T-helper 1 cell treated with Interleukin-12 subunit alpha and Interleukin-12 subunit beta and Interleukin-4 antibody, amounts not matched to agents 30 μg/mL and 1 μg/mL, for 36 hours (primary cell): ENCODE measurements around the gene PDCL2.
"Not testable (repeated sequence)": the region's sequence is repeated elsewhere in the genome, so short reads cannot be mapped to it uniquely, and the experiment has no call there.

Source experiments
- H3K27ac Mint-ChIP-seq: one replicate; pipeline ENCODE4 v1.8.0; 2021; ENCODE audit warnings: mild to moderate bottlenecking, mixed read lengths
- H3K27me3 Mint-ChIP-seq: one replicate; pipeline ENCODE4 v1.8.0; 2021; ENCODE audit warnings: low read depth, mixed read lengths
- H3K36me3 Mint-ChIP-seq: one replicate; pipeline ENCODE4 v1.8.0; 2021; ENCODE audit warnings: low read depth, mixed read lengths
- H3K4me1 Mint-ChIP-seq: one replicate; pipeline ENCODE4 v1.8.0; 2021; ENCODE audit warnings: low read depth, mixed read lengths
- H3K4me3 Mint-ChIP-seq: one replicate; pipeline ENCODE4 v1.8.0; 2021; ENCODE audit warnings: mild to moderate bottlenecking, moderate library complexity, mixed read lengths
- H3K9me3 Mint-ChIP-seq: one replicate; pipeline ENCODE4 v1.8.0; 2021; ENCODE audit warnings: mixed read lengths

PDCL2 gene

GRCh38 chr4:55592014-55592413 lies at the start of gene PDCL2:
PDCL2 (minus strand) TSS chr4:55592245; CDS start chr4:55592109, 136 bp downstream.
- no peak within 1 kb of the TSS for H3K27ac Mint-ChIP-seq
- H3K36me3 Mint-ChIP-seq = no peaks in the 10 kb centered on the region
- H3K27me3 Mint-ChIP-seq = no peaks in the 10 kb centered on the region
- peaks cover 9% of the 10 kb centered on the region for H3K9me3 Mint-ChIP-seq
- H3K4me3 Mint-ChIP-seq = no peak within 1 kb of the TSS
- no peaks in the 10 kb centered on the region for H3K4me1 Mint-ChIP-seq

- Mint-ChIP-seq H3K4me3 (no peak overlapping the region), H3K27me3 (peaks cover 53% of the 10 kb centered on the region), H3K36me3 (no peaks in the 10 kb centered on the region), H3K4me1 (peaks cover 5% of the 10 kb centered on the region), H3K27ac (no peak overlapping the region), H3K9me3 (no peaks in the 10 kb centered on the region)
Observed at GRCh38 chr4:55637272-55637820, 45.3 kb upstream of the PDCL2 start.

- Mint-ChIP-seq H3K27ac (peak overlapping the region; percentile 14), H3K4me3 (peak overlapping the region; percentile 70), H3K27me3 (peaks cover 59% of the 10 kb centered on the region), H3K4me1 (peaks cover 5% of the 10 kb centered on the region), H3K9me3 (no peaks in the 10 kb centered on the region), H3K36me3 (no peaks in the 10 kb centered on the region)
Observed at GRCh38 chr4:55636656-55636999, 44.6 kb upstream of the PDCL2 start.

GRCh38 chr4:55635741-55636655 lies 44.0 kb upstream of the PDCL2 start, which contains the start of gene NMU:
NMU (minus strand) TSS chr4:55636298; CDS start chr4:55636192, 106 bp downstream.
- Mint-ChIP-seq H3K27me3 (peaks cover 65% of the 10 kb centered on the region), H3K27ac (peak within 1 kb of the TSS; percentile 14), H3K4me3 (peak within 1 kb of the TSS; percentile 70), H3K4me1 (peaks cover 5% of the 10 kb centered on the region), H3K9me3 (no peaks in the 10 kb centered on the region), H3K36me3 (no peaks in the 10 kb centered on the region)

- Mint-ChIP-seq H3K4me1 (peaks cover 5% of the 10 kb centered on the region), H3K9me3 (no peaks in the 10 kb centered on the region), H3K4me3 (peak overlapping the region; percentile 61), H3K27ac (no peak overlapping the region), H3K36me3 (no peaks in the 10 kb centered on the region), H3K27me3 (peaks cover 70% of the 10 kb centered on the region)
Observed at GRCh38 chr4:55635282-55635681, 43.2 kb upstream of the PDCL2 start.

GRCh38 chr4:55634417-55635128 lies 42.5 kb upstream of the PDCL2 start:
- Mint-ChIP-seq H3K27ac (no peak overlapping the region), H3K4me3 (no peak overlapping the region), H3K27me3 (peaks cover 75% of the 10 kb centered on the region), H3K4me1 (peaks cover 5% of the 10 kb centered on the region), H3K9me3 (no peaks in the 10 kb centered on the region), H3K36me3 (no peaks in the 10 kb centered on the region)

- no peak overlapping the region for H3K4me3 Mint-ChIP-seq
- H3K27ac Mint-ChIP-seq = no peak overlapping the region
- H3K9me3 Mint-ChIP-seq = no peaks in the 10 kb centered on the region
- no peaks in the 10 kb centered on the region for H3K36me3 Mint-ChIP-seq
- peaks cover 5% of the 10 kb centered on the region for H3K4me1 Mint-ChIP-seq
- peaks cover 71% of the 10 kb centered on the region for H3K27me3 Mint-ChIP-seq
Observed at GRCh38 chr4:55633903-55634302, 41.9 kb upstream of the PDCL2 start.

- H3K36me3 Mint-ChIP-seq = no peaks in the 10 kb centered on the region
- H3K4me3 Mint-ChIP-seq = no peak overlapping the region
- H3K27me3 Mint-ChIP-seq = peaks cover 9% of the 10 kb centered on the region
- H3K4me1 Mint-ChIP-seq = no peaks in the 10 kb centered on the region
- no peaks in the 10 kb centered on the region for H3K9me3 Mint-ChIP-seq
- no peak overlapping the region for H3K27ac Mint-ChIP-seq
Observed at GRCh38 chr4:55625835-55626234, 33.8 kb upstream of the PDCL2 start.

- not testable (repeated sequence) for H3K4me1 Mint-ChIP-seq, H3K27ac Mint-ChIP-seq, H3K4me3 Mint-ChIP-seq, H3K9me3 Mint-ChIP-seq, H3K36me3 Mint-ChIP-seq, H3K27me3 Mint-ChIP-seq
Observed at GRCh38 chr4:55624063-55624462, 32.0 kb upstream of the PDCL2 start.

GRCh38 chr4:55618546-55619143 lies 26.6 kb upstream of the PDCL2 start:
- Mint-ChIP-seq H3K4me1 (peaks cover 3% of the 10 kb centered on the region), H3K9me3 (no peaks in the 10 kb centered on the region), H3K27ac (no peak overlapping the region), H3K27me3 (peaks cover 3% of the 10 kb centered on the region), H3K4me3 (no peak overlapping the region), H3K36me3 (no peaks in the 10 kb centered on the region)

- Mint-ChIP-seq H3K9me3 (no peaks in the 10 kb centered on the region), H3K36me3 (no peaks in the 10 kb centered on the region), H3K27ac (no peak overlapping the region), H3K4me1 (peaks cover 3% of the 10 kb centered on the region), H3K27me3 (peaks cover 3% of the 10 kb centered on the region), H3K4me3 (no peak overlapping the region)
Observed at GRCh38 chr4:55617587-55618197, 25.6 kb upstream of the PDCL2 start.

GRCh38 chr4:55615008-55615407 lies 23.0 kb upstream of the PDCL2 start:
- no peaks in the 10 kb centered on the region for H3K9me3 Mint-ChIP-seq
- H3K27ac Mint-ChIP-seq = no peak overlapping the region
- H3K36me3 Mint-ChIP-seq = no peaks in the 10 kb centered on the region
- H3K4me1 Mint-ChIP-seq = peaks cover 3% of the 10 kb centered on the region
- H3K27me3 Mint-ChIP-seq = peaks cover 3% of the 10 kb centered on the region
- H3K4me3 Mint-ChIP-seq = no peak overlapping the region

GRCh38 chr4:55613621-55614020 lies 21.6 kb upstream of the PDCL2 start:
- Mint-ChIP-seq H3K4me1 (peaks cover 7% of the 10 kb centered on the region), H3K36me3 (no peaks in the 10 kb centered on the region), H3K27me3 (peaks cover 3% of the 10 kb centered on the region), H3K4me3 (no peak overlapping the region), H3K9me3 (no peaks in the 10 kb centered on the region), H3K27ac (no peak overlapping the region)

- no peaks in the 10 kb centered on the region for H3K9me3 Mint-ChIP-seq
- H3K27me3 Mint-ChIP-seq = peaks cover 1% of the 10 kb centered on the region
- no peaks in the 10 kb centered on the region for H3K36me3 Mint-ChIP-seq
- H3K4me1 Mint-ChIP-seq = peaks cover 4% of the 10 kb centered on the region
- no peak overlapping the region for H3K27ac Mint-ChIP-seq
- no peak overlapping the region for H3K4me3 Mint-ChIP-seq
Observed at GRCh38 chr4:55612341-55612740, 20.3 kb upstream of the PDCL2 start.
